ENCODE measurements around the gene RPS19.
"Not testable (repeated sequence)": the region's sequence is repeated elsewhere in the genome, so short reads cannot be mapped to it uniquely, and the experiment has no call there.

- not testable (repeated sequence) for TF ChIP-seq POLR2AphosphoS5, POLR2A (IDR thresholded peaks at IDR 0.05; ENCODE audit: low read depth, low read length)
Measured at GRCh38 chr19:41914424-41914834, 54.4 kb downstream of the RPS19 start.

Measured in GM12891 (cell line).